Chondrocyte (in vitro differentiated cells): Measurements from ENCODE around the gene ZNF710. TPM values are rescaled to one million over a fixed set of nuclear protein-coding genes. Genes with fewer than 3 reads are reported as not detected.

ENCODE experiments used
- DNase-seq: peaks from one replicate; pipeline ENCODE4 v3.0.0; 2021; ENCODE audit warnings: mixed read lengths, low spot score
- H3K27ac Mint-ChIP-seq: one replicate; pipeline ENCODE4 v1.8.0; 2021; ENCODE audit warnings: mild to moderate bottlenecking, moderate library complexity, mixed read lengths; ENCODE audit not compliant: unreplicated experiment
- H3K27me3 Mint-ChIP-seq: 2 replicates; pipeline ENCODE4 v1.8.0; 2021; ENCODE audit warnings: low read depth, mixed read lengths
- H3K36me3 Mint-ChIP-seq: 2 replicates; pipeline ENCODE4 v1.8.0; 2021; ENCODE audit warnings: low read depth, mixed read lengths
- H3K4me1 Mint-ChIP-seq: 2 replicates; pipeline ENCODE4 v1.8.0; 2021; ENCODE audit warnings: low read depth, mild to moderate bottlenecking, mixed read lengths
- H3K4me3 Mint-ChIP-seq: one replicate; pipeline ENCODE4 v1.8.0; 2021; ENCODE audit warnings: mild to moderate bottlenecking, moderate library complexity, mixed read lengths; ENCODE audit not compliant: unreplicated experiment
- H3K9me3 Mint-ChIP-seq: 2 replicates; pipeline ENCODE4 v1.8.0; 2021; ENCODE audit warnings: low read depth, mixed read lengths
- total RNA-seq: library from RNA; stranded (reverse); gene quantifications from 3 replicates; pipeline ENCODE4 v1.2.1, GENCODE V29; 2021
- TF ChIP-seq, protein P1 (sequence below): fragments of 200-600 bp; sonication (generic); IDR thresholded peaks from 2 replicates; pipeline ENCODE4 v1.5.0; 2021; ENCODE audit warnings: antibody characterized with exemption, mild to moderate bottlenecking, moderate library complexity

ZNF710 gene
- total RNA-seq, 1 donor from 2014 or later, result 12.9 TPM

- Mint-ChIP-seq H3K27me3 (no peaks in the 10 kb centered on the region), H3K4me1 (peaks cover 32% of the 10 kb centered on the region), H3K36me3 (no peaks in the 10 kb centered on the region), H3K9me3 (no peaks in the 10 kb centered on the region), H3K27ac (no peak overlapping the region), H3K4me3 (no peak overlapping the region)
- TF ChIP-seq, protein P1, sequence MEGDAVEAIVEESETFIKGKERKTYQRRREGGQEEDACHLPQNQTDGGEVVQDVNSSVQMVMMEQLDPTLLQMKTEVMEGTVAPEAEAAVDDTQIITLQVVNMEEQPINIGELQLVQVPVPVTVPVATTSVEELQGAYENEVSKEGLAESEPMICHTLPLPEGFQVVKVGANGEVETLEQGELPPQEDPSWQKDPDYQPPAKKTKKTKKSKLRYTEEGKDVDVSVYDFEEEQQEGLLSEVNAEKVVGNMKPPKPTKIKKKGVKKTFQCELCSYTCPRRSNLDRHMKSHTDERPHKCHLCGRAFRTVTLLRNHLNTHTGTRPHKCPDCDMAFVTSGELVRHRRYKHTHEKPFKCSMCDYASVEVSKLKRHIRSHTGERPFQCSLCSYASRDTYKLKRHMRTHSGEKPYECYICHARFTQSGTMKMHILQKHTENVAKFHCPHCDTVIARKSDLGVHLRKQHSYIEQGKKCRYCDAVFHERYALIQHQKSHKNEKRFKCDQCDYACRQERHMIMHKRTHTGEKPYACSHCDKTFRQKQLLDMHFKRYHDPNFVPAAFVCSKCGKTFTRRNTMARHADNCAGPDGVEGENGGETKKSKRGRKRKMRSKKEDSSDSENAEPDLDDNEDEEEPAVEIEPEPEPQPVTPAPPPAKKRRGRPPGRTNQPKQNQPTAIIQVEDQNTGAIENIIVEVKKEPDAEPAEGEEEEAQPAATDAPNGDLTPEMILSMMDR, result no peak
- DNase-seq, result peak; percentile 48
These were observed 38.9 kb downstream of the ZNF710 start for GRCh38 chr15:90039996-90040395.

DNA sequence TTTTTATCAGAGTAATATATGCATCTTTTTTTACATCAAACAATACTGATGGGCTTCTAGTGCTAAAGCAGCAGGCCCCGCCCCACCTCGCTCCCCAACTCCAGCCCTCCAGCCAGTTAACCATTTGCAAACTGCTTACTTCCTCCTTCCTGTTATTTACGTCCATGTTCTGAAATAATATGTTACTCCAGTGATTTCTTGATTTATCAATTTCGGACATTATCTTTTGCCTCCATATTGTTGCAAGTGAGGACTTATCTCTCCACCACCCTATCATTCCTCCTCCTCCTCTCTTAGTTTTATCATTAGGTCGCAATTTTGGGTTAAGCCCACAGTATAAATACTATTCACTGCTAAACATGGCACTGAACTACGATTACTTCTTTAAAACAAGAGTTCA lies 39.5 kb downstream of the ZNF710 start:
- H3K4me3 Mint-ChIP-seq, result no peak overlapping the region
- H3K36me3 Mint-ChIP-seq, result no peaks in the 10 kb centered on the region
- H3K27ac Mint-ChIP-seq, result no peak overlapping the region
- H3K9me3 Mint-ChIP-seq, result no peaks in the 10 kb centered on the region
- H3K27me3 Mint-ChIP-seq, result no peaks in the 10 kb centered on the region
- TF ChIP-seq, protein P1, result no peak
- no peak for DNase-seq
- H3K4me1 Mint-ChIP-seq, result peaks cover 26% of the 10 kb centered on the region

GRCh38 chr15:90042356-90042755 lies 41.2 kb downstream of the ZNF710 start:
- DNase-seq, result peak; percentile 27
- Mint-ChIP-seq H3K36me3 (no peaks in the 10 kb centered on the region), H3K27ac (no peak overlapping the region), H3K4me3 (no peak overlapping the region), H3K9me3 (no peaks in the 10 kb centered on the region), H3K27me3 (no peaks in the 10 kb centered on the region), H3K4me1 (peaks cover 10% of the 10 kb centered on the region)
- TF ChIP-seq, protein P1, result no peak

DNA sequence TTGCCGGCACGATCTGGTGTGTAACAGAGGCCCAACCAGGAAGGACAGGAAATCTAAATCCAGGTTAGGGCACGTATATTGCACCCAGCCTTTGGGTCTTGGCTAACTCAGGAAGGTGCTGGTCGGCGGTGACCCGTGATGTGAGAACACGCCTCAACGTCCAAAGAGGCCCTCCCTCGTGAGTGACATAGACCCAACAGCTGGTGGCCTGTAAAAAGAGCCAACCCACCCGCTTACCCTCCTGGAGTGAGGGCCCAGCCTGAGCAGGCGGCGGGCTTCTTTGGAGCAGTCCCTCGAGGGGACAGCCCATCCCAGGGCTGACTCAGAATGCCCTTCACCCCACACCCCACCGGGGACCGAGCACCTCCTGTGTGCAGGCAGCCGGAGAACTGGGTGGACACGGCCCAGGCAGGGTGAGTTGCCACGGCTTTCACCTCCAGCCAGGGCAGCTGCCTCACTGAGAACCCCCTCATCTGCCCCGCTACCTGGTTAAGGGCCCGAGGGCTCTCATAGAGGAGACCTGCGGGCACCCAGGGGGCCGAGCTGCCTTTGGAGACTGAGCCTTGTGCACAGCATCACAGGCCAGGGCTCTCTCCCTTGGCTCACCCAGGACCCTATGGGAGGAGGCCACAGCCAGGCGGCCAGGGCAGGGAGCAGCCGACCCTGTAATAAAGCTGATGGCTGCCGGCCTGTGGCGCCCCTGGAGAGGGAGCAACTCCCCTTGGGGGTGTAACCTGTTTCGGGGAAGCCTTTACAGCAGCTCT lies 41.8 kb downstream of the ZNF710 start:
- Mint-ChIP-seq H3K27me3 (no peaks in the 10 kb centered on the region), H3K4me1 (peaks cover 5% of the 10 kb centered on the region), H3K4me3 (no peak overlapping the region), H3K27ac (no peak overlapping the region), H3K36me3 (no peaks in the 10 kb centered on the region), H3K9me3 (no peaks in the 10 kb centered on the region)
- DNase-seq, result peak; percentile 92
- TF ChIP-seq, protein P1, result no peak

GRCh38 chr15:90043530-90044010 lies 42.4 kb downstream of the ZNF710 start:
- TF ChIP-seq, protein P1, result no peak
- no peak overlapping the region for H3K4me3 Mint-ChIP-seq
- no peak overlapping the region for H3K27ac Mint-ChIP-seq
- no peaks in the 10 kb centered on the region for H3K9me3 Mint-ChIP-seq
- DNase-seq, result no peak
- H3K36me3 Mint-ChIP-seq, result no peaks in the 10 kb centered on the region
- no peaks in the 10 kb centered on the region for H3K4me1 Mint-ChIP-seq
- H3K27me3 Mint-ChIP-seq, result no peaks in the 10 kb centered on the region
